ENCODE data around the gene SLC17A7. TPM values are rescaled to one million over a fixed set of nuclear protein-coding genes. Genes with fewer than 3 reads are reported as not detected.

The SLC17A7 gene
- total and polyA plus RNA-seq, 2 of the 8 experiments (the other 6 are each of a cell fraction or from before 2014, with no cell fraction given), result 2.7 to 3.0 TPM

GRCh38 chr19:49395581-49396407, 45.5 kb downstream of the SLC17A7 start:
- Histone ChIP-seq H2BK20ac (ENCODE audit: low read length) (no peak overlapping the region), H3K56ac (replicated peaks; ENCODE audit: insufficient read length, low read depth, low read length) (no peak overlapping the region), H3K9ac (replicated peaks in 1 of 4; ENCODE audit: extremely low read depth in 1 of 4, low read depth in 3 of 4, low read length in 3 of 4) (no peak overlapping the region; a peak in 1 of 7 replicates), H3K9me3 (ENCODE audit: insufficient read depth in 2 of 2, low read depth in 1 of 2, low read length in 1 of 2) (no peaks in the 10 kb centered on the region), H4K20me1 (replicated peaks in 1 of 2; ENCODE audit: control insufficient read depth in 1 of 2, insufficient read depth in 2 of 2, low read length in 2 of 2) (no peaks in the 10 kb centered on the region), H3K14ac (ENCODE audit: insufficient read length) (no peak overlapping the region), H3K79me2 (ENCODE audit: control insufficient read depth in 1 of 2, insufficient read depth in 2 of 2, low read length in 2 of 2) (no peaks in the 10 kb centered on the region), H4K91ac (replicated peaks; ENCODE audit: insufficient read length, low read length) (no peak overlapping the region), H3K27me3 (replicated peaks in 1 of 4; ENCODE audit: control insufficient read depth in 3 of 4, extremely low read depth in 1 of 4, insufficient read depth in 3 of 4, low read length in 3 of 4) (no peaks in the 10 kb centered on the region), H4K5ac (ENCODE audit: insufficient read length, low read depth, low read length) (no peak overlapping the region), H2AK5ac (ENCODE audit: low read depth, low read length) (no peak overlapping the region; the same call in 1 of the 2 replicates), H3K79me1 (ENCODE audit: low read depth, low read length) (no peaks in the 10 kb centered on the region), H2AFZ (ENCODE audit: low read length) (peak overlapping the region; percentile 17; the same call in 1 of the 2 replicates), H2BK15ac (ENCODE audit: low read length) (0 out of 2 replicates have a peak overlapping the region, but pooled peaks have one; percentile 46), H3K4ac (replicated peaks; ENCODE audit: insufficient read length, low read depth, low read length) (no peak overlapping the region), H2BK120ac (replicated peaks; ENCODE audit: low read depth, low read length) (no peak overlapping the region), H3K4me3 (ENCODE audit: extremely low read depth in 1 of 4, insufficient read depth in 2 of 4, low read depth in 3 of 4, low read length in 4 of 4) (no peak overlapping the region), H3K23ac (ENCODE audit: insufficient read length) (no peak overlapping the region), H3K4me2 (ENCODE audit: insufficient read depth in 1 of 2, low read depth in 2 of 2, low read length in 2 of 2) (no peak overlapping the region), H3K4me1 (replicated peaks in 1 of 4; ENCODE audit: control insufficient read depth in 3 of 4, insufficient read depth in 4 of 4, low read length in 3 of 4) (peaks cover 0 to 16% (median 6%) of the 10 kb centered on the region in 4 experiments; a peak in 3 of 7 replicates), H4K8ac (ENCODE audit: extremely low read depth, insufficient read depth, low read length) (no peak overlapping the region), H2BK12ac (ENCODE audit: low read depth, low read length) (no peak overlapping the region), H3K23me2 (ENCODE audit: low read depth, low read length) (no peaks in the 10 kb centered on the region), H3K27ac (ENCODE audit: low read depth, low read length) (no peak overlapping the region), H3K36me3 (ENCODE audit: control insufficient read depth in 2 of 4, insufficient read depth in 4 of 4, low read length in 3 of 4) (no peaks in the 10 kb centered on the region), H2BK5ac (ENCODE audit: low read depth, low read length) (no peak overlapping the region), H3K18ac (ENCODE audit: extremely low read depth, low read length) (peak overlapping the region; percentile 48; the same call in 1 of the 2 replicates)
- FAIRE-seq (no peak), DNase-seq (ENCODE audit: low read depth in 1 of 2, low spot score in 2 of 2) (no peak)
- POLR2A ChIA-PET (ENCODE audit: partially characterized antibody), result interaction anchor here (1.0 to 3.2 kb wide), 4 partner anchors 14 to 75 kb away, joined by 3 to 12 read pairs (median 4); partner anchors contain the start of gene GFY
- 75% methylated on average over 14 of the region's 15 CpGs; no CpG with 5 or more reads in 1 of the 2 experiments for WGBS, 2 experiments (ENCODE audit: extremely low coverage in 1 of 2, insufficient coverage in 1 of 2, insufficient read length in 1 of 2, insufficient replicate concordance in 2 of 2, low coverage in 1 of 2, low lambda C conversion rate in 2 of 2, missing lambda C conversion rate in 1 of 2)
- CTCF ChIA-PET (ENCODE audit: partially characterized antibody), result interaction anchor here (0.7 to 10.4 kb wide), 9 partner anchors 11 to 130 kb away, joined by 3 to 291 read pairs (median 4); no protein-coding TSS in a partner anchor
- TF ChIP-seq TCF12 (IDR thresholded peaks at IDR 0.05; ENCODE audit: low read depth, low read length) (no peak), SAP30 (IDR thresholded peaks at IDR 0.05; ENCODE audit: insufficient read depth, insufficient replicate concordance, low read length) (no peak), CBX5 (IDR thresholded peaks at IDR 0.05; ENCODE audit: low read depth, low read length) (no peak), GABPA (IDR thresholded peaks at IDR 0.05; ENCODE audit: borderline replicate concordance, insufficient read depth, low read length) (no peak), SP4 (IDR thresholded peaks at IDR 0.05; ENCODE audit: low read length) (no peak), KDM1A (IDR thresholded peaks at IDR 0.05; ENCODE audit: borderline replicate concordance, low read length) (no peak; the same call in 1 of the 2 replicates), SIX5 (IDR thresholded peaks at IDR 0.05; ENCODE audit: low read depth, low read length) (no peak), RXRA (IDR thresholded peaks at IDR 0.05; ENCODE audit: insufficient read depth, low read depth, low read length) (no peak), TEAD4 (IDR thresholded peaks at IDR 0.05; ENCODE audit: low read depth, low read length) (no peak), BRCA1 (IDR thresholded peaks at IDR 0.05; ENCODE audit: low read depth, low read length) (no peak), YY1 (IDR thresholded peaks at IDR 0.05; ENCODE audit: low read depth, low read length) (no peak), EZH2 (IDR thresholded peaks at IDR 0.05; ENCODE audit: low read depth, low read length, severe bottlenecking) (no peak)
